HL-60 (cell line): ENCODE measurements around the gene OR1K1.
A peak's percentile ranks its signal among the peaks of the same experiment; 100 is the strongest.

ENCODE experiments used
- POLR2AphosphoS5 ChIP-seq: IDR thresholded peaks from 2 replicates; pipeline ENCODE4 v1.6.1; 2012; ENCODE audit warnings: low read depth
- SPI1 ChIP-seq: IDR thresholded peaks from 2 replicates; pipeline ENCODE4 v1.6.1; 2012; ENCODE audit warnings: low read depth, mild to moderate bottlenecking, borderline replicate concordance
- TF ChIP-seq, protein P1 (sequence below): IDR thresholded peaks from one replicate; pipeline ENCODE4 v1.5.1; 2011; ENCODE audit warnings: low read length, control low read depth, inconsistent platforms; ENCODE audit not compliant: insufficient read depth

DNA sequence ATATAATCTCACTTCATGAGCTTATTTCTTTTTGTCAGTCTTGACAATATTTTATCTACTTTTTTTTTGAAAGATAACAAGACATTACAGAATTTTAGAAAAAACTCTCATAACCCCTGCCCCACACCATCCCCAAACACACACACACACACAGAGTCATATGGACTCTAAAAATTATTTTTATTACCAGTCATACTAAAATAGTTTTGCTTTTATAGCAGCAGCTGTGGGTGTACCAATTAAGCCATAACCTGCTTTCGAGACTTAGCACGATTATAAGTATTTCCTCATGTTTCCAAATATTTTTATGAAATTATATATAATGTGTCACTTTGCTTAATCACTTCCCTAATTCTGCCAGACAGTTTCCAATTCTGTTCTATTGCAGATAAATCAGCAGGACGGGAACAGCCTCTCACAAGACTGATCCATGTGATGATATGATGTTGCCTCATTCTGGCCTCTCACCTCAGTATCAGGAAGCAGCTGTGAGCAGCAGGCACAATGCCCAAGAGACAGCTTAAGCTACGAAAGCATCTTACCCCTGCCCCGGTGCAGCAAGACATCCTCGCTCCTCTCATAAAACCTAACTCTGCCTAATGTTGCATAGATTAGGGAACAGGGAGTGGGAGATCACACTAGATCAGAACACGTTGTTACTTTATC is 21.5 kb downstream of the OR1K1 start:
- TF ChIP-seq POLR2AphosphoS5 (peak; percentile 87), SPI1 (peak; percentile 77)
- TF ChIP-seq, protein P1, sequence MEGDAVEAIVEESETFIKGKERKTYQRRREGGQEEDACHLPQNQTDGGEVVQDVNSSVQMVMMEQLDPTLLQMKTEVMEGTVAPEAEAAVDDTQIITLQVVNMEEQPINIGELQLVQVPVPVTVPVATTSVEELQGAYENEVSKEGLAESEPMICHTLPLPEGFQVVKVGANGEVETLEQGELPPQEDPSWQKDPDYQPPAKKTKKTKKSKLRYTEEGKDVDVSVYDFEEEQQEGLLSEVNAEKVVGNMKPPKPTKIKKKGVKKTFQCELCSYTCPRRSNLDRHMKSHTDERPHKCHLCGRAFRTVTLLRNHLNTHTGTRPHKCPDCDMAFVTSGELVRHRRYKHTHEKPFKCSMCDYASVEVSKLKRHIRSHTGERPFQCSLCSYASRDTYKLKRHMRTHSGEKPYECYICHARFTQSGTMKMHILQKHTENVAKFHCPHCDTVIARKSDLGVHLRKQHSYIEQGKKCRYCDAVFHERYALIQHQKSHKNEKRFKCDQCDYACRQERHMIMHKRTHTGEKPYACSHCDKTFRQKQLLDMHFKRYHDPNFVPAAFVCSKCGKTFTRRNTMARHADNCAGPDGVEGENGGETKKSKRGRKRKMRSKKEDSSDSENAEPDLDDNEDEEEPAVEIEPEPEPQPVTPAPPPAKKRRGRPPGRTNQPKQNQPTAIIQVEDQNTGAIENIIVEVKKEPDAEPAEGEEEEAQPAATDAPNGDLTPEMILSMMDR = no peak
